Skeletal muscle cell (primary cell): Measurements from ENCODE around the gene CNOT4.
A peak's percentile ranks its signal among the peaks of the same experiment; 100 is the strongest.
"Not testable (repeated sequence)": the region's sequence is repeated elsewhere in the genome, so short reads cannot be mapped to it uniquely, and the experiment has no call there.

Experiments used
- DNase-seq: peaks from one replicate; pipeline ENCODE4 v3.0.0-alpha.2; 2010; ENCODE audit warnings: low read depth
- H3K4me3 ChIP-seq: 2 replicates; pipeline ENCODE4 v1.5.1; 2011; ENCODE audit warnings: low read depth, mild to moderate bottlenecking, control low read depth, low read length, moderate library complexity

Gene CNOT4

DNA sequence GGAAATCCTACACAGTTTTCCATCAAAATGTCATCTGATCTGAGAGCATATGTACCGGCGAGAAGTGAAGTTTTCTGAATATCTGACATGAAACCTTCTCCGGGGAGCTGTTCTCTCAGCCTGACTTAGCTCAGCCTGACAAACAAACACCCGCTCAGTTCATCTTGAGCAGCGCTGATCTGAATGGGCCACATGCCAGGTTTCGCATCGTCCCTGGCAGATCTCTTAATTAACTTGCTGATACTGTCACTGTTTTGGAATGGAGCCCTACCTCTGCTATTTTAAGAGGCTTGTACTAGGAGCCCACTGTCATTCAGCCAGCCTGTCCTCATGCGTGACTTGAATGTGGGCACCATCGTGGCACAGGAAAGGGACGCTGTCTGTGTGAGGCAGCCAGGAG lies 167.0 kb downstream of the CNOT4 start:
- no peak overlapping the region for H3K4me3 ChIP-seq
- DNase-seq, result no peak

GRCh38 chr7:135341049-135341448 lies 168.9 kb downstream of the CNOT4 start:
- no peak overlapping the region for H3K4me3 ChIP-seq
- no peak for DNase-seq

- no peak for DNase-seq
- H3K4me3 ChIP-seq, result no peak overlapping the region
Observed at GRCh38 chr7:135337977-135338550, 171.8 kb downstream of the CNOT4 start.

DNA sequence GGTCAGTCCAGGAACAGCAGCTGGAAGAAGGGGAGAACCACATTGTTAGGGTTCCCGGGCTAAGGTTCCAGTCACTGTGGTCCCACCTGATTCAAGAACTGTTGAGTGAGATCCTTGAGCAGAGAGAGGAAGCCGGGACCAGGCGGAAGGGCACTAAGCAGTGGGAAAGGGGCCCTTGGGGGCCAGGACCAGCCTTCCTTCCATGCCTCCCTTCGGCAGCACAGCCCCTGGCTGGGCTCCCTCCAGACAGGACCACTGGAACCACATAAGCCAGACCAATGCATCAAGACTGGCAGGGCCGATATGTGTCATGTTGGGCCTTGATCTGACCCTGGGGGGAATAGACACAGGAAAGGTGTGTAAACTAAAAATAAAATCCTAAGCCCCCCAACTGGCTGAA lies 172.4 kb downstream of the CNOT4 start:
- DNase-seq, result no peak
- no peak overlapping the region for H3K4me3 ChIP-seq

DNA sequence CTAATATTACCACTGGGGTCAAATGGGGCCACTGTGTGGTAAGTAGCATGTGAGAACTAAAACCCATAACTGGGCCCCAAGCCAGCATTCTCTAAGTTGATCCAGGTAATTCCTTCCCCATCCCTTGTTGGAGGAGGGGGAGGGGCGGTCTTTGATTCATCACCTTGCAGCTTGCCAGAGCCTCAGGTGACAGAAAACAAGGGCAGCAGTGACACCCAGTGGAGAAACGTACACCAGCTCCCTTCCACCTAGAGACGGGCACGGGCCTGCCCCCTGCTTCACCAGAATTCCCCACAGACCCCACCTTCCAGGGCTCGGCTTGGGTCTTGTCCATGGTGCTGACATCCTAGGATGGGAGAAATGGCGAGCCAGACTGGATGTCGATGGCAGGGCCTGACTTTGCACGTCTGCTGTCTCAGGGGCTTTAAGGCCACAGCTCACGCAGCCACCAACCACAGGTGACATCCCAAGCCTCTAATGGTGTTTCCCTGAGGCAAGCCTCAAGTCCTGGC lies 174.2 kb downstream of the CNOT4 start:
- DNase-seq, result no peak
- H3K4me3 ChIP-seq, result no peak overlapping the region

- H3K4me3 ChIP-seq, result no peak overlapping the region
- DNase-seq, result no peak
Observed at GRCh38 chr7:135334830-135335543, 174.9 kb downstream of the CNOT4 start.

DNA sequence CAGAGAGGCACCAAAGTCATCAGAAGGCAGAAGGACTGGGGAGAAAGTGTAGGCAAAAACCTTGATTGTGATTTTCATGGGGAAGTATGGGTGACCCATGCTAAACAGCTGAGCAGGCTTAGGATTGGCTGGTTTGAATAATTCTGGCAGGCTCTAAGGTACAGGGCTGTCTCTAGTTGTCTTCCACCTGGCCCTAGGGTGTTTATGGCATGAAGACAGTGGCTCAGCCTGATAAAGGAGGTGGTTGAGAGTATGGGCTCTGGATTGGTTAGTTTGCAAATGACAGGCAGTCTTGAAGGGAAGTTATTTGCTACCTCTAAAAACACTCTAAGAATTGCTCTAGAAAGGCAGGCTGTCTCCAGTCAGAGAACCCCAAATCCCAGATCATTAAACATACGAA lies 176.0 kb downstream of the CNOT4 start:
- DNase-seq, result no peak
- H3K4me3 ChIP-seq, result no peak overlapping the region

DNA sequence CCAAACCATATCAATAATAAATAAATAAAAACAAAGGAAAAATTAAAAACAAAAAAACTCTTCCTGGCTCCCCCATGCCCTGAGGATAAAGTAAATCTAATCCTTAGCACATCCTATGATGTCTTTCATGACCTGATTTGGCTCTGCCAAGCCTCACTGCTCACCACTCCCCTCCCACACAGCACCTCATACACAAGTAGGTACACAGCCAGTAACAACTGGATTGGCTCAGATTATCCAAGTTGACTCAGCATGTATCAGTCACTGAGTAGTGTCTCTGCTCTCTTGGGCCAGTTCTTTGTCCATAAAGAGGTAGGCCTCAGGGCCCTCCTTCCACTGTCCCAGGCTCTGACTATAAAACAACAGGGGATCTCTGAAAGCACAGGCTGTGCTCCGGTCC lies 176.7 kb downstream of the CNOT4 start:
- H3K4me3 ChIP-seq, result no peak overlapping the region
- no peak for DNase-seq

GRCh38 chr7:135330088-135330487 lies 179.8 kb downstream of the CNOT4 start:
- no peak overlapping the region for H3K4me3 ChIP-seq
- no peak for DNase-seq

DNA sequence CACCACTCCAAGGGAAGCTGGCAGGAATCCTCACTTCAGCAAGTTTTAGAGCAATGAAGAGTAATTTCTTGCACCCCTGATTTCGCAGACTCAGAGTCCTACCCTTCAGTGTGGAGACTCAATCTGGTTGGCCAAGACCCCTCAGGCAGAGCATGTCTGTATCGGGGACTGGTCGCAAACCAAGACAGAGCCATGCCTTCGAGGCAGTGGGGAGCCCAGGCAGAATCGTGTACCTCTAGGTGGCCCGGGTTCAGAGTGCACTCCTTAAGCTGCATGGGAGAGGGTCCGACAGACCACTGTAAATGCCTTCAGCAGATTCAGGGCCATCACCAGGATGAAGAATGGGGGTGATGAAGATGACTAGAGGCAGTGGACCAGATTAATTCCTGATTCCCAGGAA lies 181.4 kb downstream of the CNOT4 start:
- no peak for DNase-seq
- H3K4me3 ChIP-seq, result no peak overlapping the region

DNA sequence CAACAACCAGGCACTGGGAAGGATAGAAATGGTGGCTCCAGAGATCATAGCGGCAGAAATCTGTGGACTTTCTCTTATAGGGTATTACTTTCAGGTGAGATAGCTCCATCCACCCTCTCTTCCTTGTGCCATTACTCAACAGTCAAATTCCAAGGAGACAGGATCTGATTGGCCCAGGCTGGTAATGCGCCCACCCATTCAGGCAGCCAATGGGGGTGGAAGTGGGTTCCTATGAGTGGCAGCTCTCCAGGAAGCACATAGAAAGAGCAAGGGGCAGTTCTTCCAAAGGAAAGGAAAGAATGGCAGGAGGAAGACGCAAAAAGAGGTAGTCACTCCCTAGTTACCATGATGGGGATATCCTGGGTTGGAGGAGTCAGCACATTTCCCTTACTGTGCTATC lies 181.8 kb downstream of the CNOT4 start:
- H3K4me3 ChIP-seq, result no peak overlapping the region
- DNase-seq, result no peak

GRCh38 chr7:135327458-135327857 lies 182.4 kb downstream of the CNOT4 start:
- H3K4me3 ChIP-seq, result no peak overlapping the region
- DNase-seq, result no peak

DNA sequence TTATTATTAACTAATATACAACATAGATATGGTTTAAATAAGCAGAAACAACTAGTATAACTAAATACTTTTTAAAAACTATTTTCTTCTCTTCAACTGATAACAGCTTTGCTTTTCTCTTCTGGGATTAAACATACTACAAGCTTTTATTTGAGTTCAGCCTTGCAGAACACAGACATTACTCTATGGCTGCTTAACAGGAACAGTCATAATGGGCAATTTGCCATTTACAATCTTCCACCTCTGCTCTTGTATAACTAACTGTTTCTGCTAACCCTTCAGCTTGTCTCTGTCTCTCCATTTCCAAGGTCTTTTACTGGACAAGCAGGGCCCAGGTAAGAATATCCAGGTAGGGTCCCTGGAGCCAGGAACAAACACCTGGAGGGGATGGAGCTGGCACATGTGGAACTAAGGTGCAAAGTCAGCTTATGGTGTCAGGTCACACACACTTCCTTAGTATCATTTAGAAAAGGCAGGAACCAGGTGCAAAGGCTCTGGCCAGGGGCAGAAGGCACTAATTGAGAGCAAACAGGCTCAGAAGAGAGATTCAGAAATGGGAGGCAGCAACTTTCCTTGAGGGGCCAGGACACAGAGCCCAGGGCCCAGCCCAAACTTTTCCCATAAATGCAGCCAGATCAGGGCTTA lies 183.1 kb downstream of the CNOT4 start:
- DNase-seq, result no peak
- no peak overlapping the region for H3K4me3 ChIP-seq

GRCh38 chr7:135322571-135323340 lies 187.1 kb downstream of the CNOT4 start:
- no peak for DNase-seq
- no peak overlapping the region for H3K4me3 ChIP-seq

DNA sequence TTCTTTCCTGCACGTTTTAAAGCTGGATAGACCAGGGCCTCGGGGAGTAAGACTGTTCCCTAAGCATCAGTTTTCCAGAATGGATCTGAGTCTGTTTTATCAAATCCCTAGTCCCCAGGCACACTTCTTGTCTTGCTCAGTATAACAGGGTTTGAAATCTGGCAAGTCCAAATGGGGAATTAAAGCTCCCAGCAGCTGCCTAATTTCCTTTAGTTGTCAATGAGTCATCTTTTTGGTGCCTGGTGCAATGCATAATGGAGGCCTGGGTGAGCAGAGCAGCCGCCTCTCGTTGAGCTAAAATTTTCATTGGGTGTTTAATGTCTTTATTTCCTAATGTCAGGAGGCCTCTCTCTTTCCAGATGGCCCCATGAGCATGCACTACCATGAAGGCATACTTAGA lies 188.3 kb downstream of the CNOT4 start:
- peak; percentile 55 for DNase-seq
- H3K4me3 ChIP-seq, result no peak overlapping the region

- not testable (repeated sequence) for H3K4me3 ChIP-seq
Observed at GRCh38 chr7:135320953-135321352, 188.9 kb downstream of the CNOT4 start.

GRCh38 chr7:135320268-135320667 lies 189.6 kb downstream of the CNOT4 start:
- no peak overlapping the region for H3K4me3 ChIP-seq
- DNase-seq, result peak; percentile 77

More at GRCh38 chr7:135320953-135321352, 188.9 kb downstream of the CNOT4 start:
- not testable (repeated sequence) for DNase-seq

- no peak for DNase-seq
- H3K4me3 ChIP-seq, result no peak overlapping the region
Observed at GRCh38 chr7:135317676-135318325, 192.1 kb downstream of the CNOT4 start.

- DNase-seq, result no peak
- no peak overlapping the region for H3K4me3 ChIP-seq
Observed at GRCh38 chr7:135316648-135317313, 193.1 kb downstream of the CNOT4 start.
